Suppressor macrophage treated with lipopolysaccharide for 4 hours (primary cell): Measurements from ENCODE around the gene BRF1.

Experiments used
- DNase-seq: peaks from one replicate; pipeline ENCODE4 v3.0.0-alpha.2; 2020

The BRF1 gene

DNA sequence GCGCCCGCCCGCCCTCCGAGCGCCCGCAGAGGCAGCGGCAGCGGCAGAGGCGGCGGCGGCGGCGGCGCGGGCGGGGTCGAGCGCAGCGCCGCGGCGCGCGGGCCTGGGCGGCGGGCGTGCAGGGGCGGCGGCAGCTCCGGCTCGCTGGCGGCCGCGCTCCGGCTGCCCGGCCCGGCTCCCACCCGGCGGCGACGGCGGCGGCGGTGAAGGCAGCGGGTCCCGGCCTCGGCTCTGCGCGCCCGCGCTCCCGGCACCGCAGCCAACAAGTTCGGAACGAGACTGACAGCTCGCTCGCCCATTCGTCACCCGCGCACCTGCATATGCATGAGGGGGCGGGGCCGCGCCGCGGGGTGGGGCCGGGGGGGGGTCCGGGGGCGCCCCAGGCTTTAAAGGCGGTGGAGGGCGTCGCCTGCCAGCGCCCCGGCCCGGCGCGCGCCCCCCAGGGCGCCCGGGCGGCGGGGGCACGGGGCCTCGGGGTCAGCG is 132.3 kb downstream of the BRF1 start, which contains the start of gene JAG2:
Gene JAG2, minus strand, starts transcription at position 281 of the 483 bp plus-strand sequence. CDS start 356 bp downstream, outside the sequence.
- peak; percentile 18 for DNase-seq

DNA sequence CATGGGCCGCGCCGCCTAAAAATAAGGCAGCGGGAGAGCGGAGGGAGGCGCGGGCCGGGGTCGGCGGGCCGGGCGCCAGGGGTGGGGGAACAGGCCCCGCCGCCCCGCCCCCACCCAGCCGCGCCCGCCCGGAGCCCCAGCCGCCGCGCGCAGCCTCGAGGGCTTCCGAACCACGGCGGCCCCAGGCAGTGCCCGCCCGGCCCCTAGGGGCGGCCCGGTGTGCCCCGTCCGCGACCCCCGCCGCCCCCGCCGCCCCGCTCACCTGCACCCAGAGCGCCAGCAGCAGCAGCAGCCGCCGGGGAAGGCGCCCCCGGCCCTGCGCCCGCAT is 132.7 kb downstream of the BRF1 start:
- DNase-seq: no peak

DNA sequence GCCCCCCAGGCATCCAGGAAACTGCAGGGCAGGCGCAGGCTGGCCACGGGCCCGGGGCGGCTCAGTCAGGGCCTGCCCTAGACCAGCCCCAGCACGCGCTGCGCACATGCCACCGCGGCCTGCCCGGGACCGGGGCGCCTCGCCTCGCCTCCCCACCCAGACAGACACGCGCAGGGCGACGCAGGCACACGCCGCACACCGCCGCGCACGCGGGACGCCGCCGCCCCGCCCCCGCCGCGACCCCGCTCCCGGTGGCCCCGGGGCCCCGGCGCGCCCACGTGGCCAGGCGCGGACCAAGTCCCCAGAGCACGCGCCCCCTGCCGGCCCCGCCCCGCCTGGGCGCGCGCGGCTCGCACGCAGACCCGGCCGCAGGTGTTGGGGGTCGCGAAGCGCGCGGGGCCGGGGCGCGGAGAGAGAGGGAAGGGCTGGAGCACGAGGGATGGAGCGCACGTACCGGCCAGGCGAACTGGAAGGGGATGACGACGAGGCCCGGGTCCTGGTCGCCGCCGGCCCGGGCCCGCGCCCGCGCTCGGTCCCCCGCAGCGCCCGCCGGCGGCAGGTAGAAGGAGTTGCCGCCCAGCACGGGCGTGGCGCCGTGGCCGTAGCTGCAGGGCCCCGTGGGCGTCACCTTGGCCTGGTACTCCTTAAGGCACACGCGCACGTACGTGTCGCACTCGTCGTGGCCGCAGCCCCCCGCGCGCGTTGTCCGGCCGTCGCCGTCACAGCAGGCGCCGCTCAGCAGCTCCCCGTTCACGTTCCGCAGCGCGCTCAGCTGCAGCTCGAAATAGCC is 133.3 kb downstream of the BRF1 start:
- no peak for DNase-seq

DNA sequence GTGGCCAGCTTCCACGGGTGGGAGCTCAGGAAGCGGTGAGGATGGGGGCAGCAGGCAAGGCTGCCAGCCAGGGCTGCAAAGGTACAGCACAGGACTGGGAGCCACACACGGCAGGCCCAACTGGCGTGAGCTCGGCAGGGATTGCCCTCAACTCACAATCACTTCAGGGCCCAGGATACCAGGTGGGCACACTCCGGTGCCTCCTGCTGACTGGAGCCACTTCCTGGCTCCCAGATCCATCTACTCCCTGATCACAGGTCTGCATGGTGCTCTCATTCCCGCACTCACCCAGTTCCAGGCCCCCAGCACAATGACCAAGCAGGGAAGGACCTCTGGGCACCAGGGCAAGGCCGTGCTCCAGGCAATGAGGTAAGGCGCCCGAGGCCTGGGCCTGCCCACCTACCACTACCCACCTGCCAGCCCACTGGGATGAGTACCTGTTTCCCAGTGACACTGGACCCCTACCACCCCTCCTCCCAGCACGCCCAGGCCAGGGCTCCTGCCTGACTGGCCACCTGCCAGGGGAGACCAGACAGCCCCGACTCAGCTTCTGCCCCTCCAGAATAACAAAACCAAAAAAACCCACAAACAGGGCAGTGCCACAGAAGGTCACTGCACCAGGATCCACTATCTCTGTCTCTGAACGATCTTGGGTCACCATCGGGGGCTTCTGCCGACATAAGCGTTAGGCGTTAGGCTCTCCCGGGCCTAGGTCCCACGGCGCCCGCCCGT is 134.1 kb downstream of the BRF1 start:
- DNase-seq: no peak

DNA sequence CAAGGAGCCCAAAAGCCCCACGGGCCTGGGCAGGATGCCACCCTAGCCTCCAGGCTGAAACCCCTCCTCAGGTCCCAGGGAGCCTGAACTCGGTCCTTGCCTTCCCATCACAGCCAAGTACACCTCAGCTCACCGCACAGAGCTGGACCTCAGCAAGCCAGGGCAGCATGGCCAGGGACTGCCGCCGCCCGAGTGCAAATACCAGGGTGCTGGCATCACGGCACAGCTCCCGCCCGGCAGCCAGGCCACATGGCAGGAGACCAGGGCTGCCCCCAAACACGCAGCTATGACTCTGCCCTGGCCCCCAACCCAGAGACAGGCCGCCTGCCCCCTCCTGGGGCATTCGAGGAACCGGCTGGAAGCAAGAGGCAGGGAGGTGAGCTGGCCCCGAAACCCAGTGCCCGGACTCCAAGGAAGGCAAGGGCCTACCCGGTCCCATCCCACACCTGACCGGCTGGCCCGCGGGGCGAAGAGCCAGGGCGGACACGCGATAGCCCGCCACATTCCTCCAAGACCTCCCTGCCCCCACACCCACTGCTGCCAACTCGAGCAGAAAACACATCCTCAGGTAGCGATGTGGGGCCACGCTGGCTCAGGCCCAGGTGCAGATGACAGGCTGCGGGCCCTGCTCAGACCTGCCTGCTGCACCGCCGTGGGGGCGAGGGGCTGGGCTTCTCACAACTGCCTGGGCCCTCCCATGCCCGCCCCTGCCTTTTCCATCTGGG is 134.9 kb downstream of the BRF1 start:
- no peak for DNase-seq

DNA sequence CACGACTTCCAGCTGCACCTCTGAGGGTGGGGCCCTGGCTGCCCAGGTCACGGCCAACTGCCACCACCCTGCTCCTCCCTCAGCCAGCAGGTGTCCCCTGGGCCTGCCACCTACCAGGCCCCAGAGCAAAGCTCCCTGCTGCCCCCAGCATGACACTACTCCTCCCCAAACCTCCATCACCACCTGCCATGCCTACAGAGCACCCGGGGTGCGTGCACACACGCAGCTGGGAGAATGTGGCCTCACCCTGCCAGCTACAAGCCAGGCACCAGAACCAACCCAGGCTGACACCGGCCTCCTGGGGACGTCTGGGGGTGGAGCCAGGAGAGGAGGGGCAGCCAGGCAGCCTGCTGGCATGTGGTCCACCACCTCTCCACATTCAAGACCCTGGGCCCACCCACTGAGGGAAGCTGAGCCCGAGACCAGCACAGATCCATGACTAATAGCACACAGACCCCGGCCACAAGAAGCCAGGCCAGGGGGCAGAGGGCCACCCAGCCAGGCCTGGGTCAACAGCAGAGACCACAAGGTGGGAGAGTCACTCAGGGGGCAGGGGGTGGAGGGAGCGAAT is 135.6 kb downstream of the BRF1 start:
- DNase-seq: no peak

DNA sequence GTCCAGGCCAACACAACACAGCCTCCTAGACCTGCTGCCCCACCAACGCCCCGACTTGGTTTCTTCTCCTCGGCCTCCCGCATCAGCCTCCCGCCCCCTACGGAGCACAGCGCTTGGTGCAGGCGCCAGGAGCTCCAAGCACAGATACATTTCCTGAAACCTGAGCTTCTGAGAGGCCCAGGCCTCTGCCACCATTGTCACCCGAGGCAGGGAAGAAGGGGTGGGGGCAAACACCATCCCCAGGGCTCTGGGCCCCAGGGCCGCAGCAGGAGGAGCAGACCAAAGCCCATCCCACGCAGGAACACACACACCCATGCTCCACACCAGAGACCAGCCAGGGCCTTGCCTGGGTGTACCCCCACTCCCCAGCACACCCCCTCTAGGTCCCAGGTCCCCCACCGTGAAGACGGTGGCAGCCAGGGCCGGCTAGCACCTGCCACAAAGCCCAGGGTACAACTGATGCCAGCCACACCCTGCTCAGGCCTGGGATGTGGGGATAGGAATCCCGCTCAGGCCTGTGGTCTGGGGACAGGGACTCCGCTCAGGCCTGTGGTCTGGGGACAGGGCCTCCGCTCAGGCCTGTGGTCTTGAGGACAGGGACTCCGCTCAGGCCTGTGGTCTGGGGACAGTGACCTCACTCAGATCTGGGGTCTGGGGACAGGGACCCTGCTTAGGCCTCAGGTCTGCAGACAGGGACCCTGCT is 137.6 kb downstream of the BRF1 start:
- no peak for DNase-seq

DNA sequence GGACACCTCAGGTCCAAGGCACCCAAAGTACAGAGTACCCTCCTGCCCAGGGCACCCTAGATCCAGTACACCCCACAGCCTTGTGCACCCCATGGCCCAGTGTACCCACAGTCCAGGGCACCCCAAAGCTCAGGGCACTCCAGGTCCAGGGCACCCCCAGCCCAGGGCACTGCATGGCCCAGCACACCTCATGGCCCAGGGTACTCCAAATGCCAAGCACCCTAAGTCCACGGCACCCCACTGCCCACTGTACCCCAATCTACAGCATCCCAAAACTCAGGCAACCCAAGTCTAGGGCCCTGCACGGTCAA is 138.2 kb downstream of the BRF1 start:
- DNase-seq: no peak

DNA sequence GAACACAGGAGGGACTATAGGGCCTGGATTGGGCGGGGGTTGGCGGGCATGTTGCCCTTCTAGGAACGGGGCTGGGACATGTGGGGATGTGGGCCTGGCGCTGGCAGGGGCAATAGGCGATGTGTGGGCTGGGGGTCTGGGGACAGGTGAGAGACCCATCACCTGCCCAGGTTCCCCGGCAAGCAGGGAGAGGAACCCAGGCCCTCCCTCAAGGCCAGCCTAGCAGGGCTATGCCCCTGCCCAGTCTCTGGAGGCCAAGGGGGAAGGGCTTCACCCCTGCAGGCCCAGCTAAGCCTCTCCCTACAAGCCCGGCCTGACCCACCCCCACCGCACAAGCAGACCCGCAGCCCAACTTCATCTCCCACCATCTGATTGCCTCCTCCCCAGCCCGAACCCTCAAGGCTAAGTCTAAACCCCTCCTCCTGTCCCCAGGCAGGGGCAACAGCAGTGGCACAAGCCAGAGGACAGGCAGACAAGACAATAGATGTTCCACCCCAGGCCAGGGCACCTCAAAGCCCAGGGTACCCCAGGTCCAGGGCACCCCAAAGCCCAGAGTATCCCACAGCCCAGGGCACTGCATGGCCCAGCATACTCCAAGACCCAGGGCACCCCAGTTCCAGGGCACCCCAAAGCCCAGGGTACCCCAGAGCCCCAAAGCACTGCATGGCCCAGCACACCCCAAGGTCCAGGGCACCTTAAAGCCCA is 138.7 kb downstream of the BRF1 start:
- DNase-seq: no peak

DNA sequence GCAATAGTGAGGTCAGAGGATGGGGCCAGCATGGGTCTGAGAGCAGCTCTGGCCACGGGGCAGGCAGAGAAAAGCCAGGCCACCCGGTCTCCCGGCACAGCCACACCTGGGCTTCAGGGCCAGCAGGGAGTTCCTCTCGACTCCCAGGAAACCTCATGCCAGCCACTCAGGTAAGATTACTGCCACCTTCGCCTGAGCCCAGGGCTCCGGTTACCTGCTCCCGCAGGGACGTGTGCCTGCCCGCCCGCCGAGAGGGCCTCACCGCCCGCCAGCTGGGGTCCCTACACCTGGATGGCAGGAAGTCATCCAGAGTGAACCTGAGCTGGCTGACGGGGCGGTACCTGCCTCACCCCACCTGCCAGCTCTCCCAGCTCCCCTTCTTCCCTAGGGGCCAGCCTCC is 139.5 kb downstream of the BRF1 start:
- DNase-seq: no peak

DNA sequence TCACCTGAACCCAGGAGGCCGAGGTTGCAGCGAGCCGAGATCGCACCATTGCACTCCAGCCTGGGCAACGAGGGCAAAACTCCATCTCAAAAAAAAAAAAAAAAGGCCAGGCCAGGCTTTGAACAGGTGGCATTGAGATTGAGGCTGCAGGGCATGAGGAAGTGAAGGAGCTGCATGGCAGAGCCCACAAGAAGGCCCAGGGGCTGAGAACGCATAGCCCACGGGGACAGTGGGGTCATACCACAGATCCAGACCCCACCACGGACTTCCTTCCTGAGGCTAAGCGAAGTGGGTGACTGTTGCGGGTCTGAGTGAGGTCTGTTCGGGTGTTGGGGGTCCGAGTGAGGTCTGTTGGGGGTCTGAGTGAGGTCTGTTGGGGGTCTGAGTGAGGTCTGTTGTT is 140.0 kb downstream of the BRF1 start:
- no peak for DNase-seq

DNA sequence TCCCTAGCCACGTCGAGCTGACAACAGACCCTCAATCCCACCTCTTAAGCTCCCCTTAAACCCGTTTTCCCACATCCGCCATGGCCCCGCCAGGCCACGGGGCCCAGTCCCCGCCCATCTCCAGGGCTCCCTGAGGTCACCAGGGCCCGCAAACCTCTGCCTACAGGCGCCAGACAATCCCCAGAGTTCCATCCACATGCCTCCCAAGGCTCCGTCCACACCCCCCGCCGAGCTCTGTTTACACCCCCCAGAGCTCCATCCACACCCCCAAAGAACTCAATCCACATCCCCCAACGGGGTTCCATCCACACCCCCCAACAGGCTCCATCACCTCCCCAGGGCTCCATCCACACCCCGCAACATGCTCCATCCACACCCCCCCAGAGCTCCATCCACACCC is 141.5 kb downstream of the BRF1 start:
- DNase-seq: no peak
